Astrocyte (in vitro differentiated cells and primary cell): Measurements from ENCODE around the gene TWNK. TPM values are rescaled to one million over a fixed set of nuclear protein-coding genes. Genes with fewer than 3 reads are reported as not detected.

Experiments used
- DNase-seq: peaks from one replicate; pipeline ENCODE4 v3.0.0-alpha.2; 2010; ENCODE audit warnings: low read depth
- FAIRE-seq: peaks from 2 replicates; lab custom pipeline; 2011; peaks lifted over from hg19 to GRCh38; lab: Jason Lieb, UNC
- H2AFZ ChIP-seq: 2 replicates; pipeline ENCODE4 v1.6.0; 2012; ENCODE audit warnings: low read depth, low read length, inconsistent platforms
- H3K27ac ChIP-seq: 2 replicates; pipeline ENCODE4 v1.5.1; 2011; ENCODE audit warnings: low read depth, low read length, inconsistent platforms
- H3K27me3 ChIP-seq: 2 replicates; pipeline ENCODE4 v1.6.0; 2011; ENCODE audit warnings: low read length, inconsistent platforms; ENCODE audit not compliant: insufficient read depth
- H3K36me3 ChIP-seq: 2 replicates; pipeline ENCODE4 v1.5.1; 2011; ENCODE audit warnings: low read length, inconsistent platforms; ENCODE audit not compliant: insufficient read depth
- H3K4me1 ChIP-seq: 2 replicates; pipeline ENCODE4 v1.5.1; 2011; ENCODE audit warnings: low read length, inconsistent platforms; ENCODE audit not compliant: insufficient read depth
- H3K4me2 ChIP-seq: 2 replicates; pipeline ENCODE4 v1.6.0; 2012; ENCODE audit warnings: low read length, inconsistent platforms
- H3K4me3 ChIP-seq: 2 replicates; pipeline ENCODE4 v1.5.1; 2011; ENCODE audit warnings: low read depth, mild to moderate bottlenecking, low read length, inconsistent platforms; ENCODE audit not compliant: insufficient read depth
- H3K79me2 ChIP-seq: 2 replicates; pipeline ENCODE4 v1.6.0; 2012; ENCODE audit warnings: mild to moderate bottlenecking, low read length, inconsistent platforms; ENCODE audit not compliant: insufficient read depth
- H3K9ac ChIP-seq: 2 replicates; pipeline ENCODE4 v1.6.0; 2012; ENCODE audit warnings: mild to moderate bottlenecking, low read length, inconsistent platforms
- H3K9me3 ChIP-seq: 2 replicates; pipeline ENCODE4 v1.5.1; 2012; ENCODE audit warnings: low read depth, mild to moderate bottlenecking, low read length, inconsistent platforms; ENCODE audit not compliant: insufficient read depth
- H4K20me1 ChIP-seq: 2 replicates; pipeline ENCODE4 v1.6.0; 2012; ENCODE audit warnings: low read length, inconsistent platforms; ENCODE audit not compliant: insufficient read depth
- H3K27ac Mint-ChIP-seq: one replicate; pipeline ENCODE4 v1.8.0; 2021; ENCODE audit warnings: mild to moderate bottlenecking, mixed read lengths; ENCODE audit not compliant: unreplicated experiment
- H3K27me3 Mint-ChIP-seq: one replicate; pipeline ENCODE4 v1.8.0; 2021; ENCODE audit warnings: low read depth, mixed read lengths; ENCODE audit not compliant: unreplicated experiment
- H3K36me3 Mint-ChIP-seq: one replicate; pipeline ENCODE4 v1.8.0; 2021; ENCODE audit warnings: low read depth, mixed read lengths; ENCODE audit not compliant: unreplicated experiment
- H3K4me1 Mint-ChIP-seq: one replicate; pipeline ENCODE4 v1.8.0; 2021; ENCODE audit warnings: low read depth, mixed read lengths; ENCODE audit not compliant: unreplicated experiment
- H3K4me3 Mint-ChIP-seq: one replicate; pipeline ENCODE4 v1.8.0; 2021; ENCODE audit warnings: mild to moderate bottlenecking, moderate library complexity, mixed read lengths; ENCODE audit not compliant: unreplicated experiment
- H3K9me3 Mint-ChIP-seq: one replicate; pipeline ENCODE4 v1.8.0; 2021; ENCODE audit warnings: mild to moderate bottlenecking, mixed read lengths; ENCODE audit not compliant: unreplicated experiment
- EZH2 ChIP-seq: IDR thresholded peaks from 2 replicates; pipeline ENCODE4 v1.6.1; 2012; ENCODE audit warnings: mild to moderate bottlenecking, low read length, inconsistent platforms; ENCODE audit not compliant: insufficient read depth
- total RNA-seq: library from RNA; stranded (reverse); gene quantifications from 2 replicates; pipeline ENCODE4 v1.2.1, GENCODE V29; 2021
- TF ChIP-seq, protein P1 (sequence below): IDR thresholded peaks from 2 replicates; pipeline ENCODE4 v1.5.1; 2011; ENCODE audit warnings: low read depth, mild to moderate bottlenecking, inconsistent platforms, low read length, moderate library complexity; ENCODE audit not compliant: insufficient read depth

Gene TWNK
- total RNA-seq, 1 donor from 2014 or later, result 12.9 TPM

DNA sequence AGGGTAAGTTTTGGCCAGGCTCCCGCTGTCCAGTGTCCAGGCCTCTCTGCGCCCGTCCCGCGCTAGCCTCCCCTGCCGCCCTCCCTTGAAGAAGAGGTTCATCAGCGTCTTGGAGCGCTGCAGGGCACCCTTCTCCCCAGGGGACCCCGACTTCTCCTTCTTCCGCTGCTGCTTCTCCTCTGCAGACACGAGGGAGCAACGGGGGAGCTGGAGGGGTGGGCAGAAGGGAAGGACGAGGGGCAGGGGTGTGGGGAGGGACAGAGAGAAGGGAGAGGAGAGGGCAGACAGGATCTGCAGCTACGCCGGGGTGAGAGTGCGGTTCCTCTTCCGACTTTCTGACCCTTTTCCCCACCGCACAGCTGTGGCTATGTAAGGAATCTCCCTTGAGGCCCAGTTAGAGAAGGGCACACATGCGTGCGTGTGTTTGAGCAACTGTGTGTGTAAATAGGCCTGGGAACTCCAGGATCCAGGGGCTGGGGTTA, 30.8 kb downstream of the TWNK start:
- no peak overlapping the region for H3K9ac ChIP-seq
- Mint-ChIP-seq H3K4me1 (peaks cover 19% of the 10 kb centered on the region), H3K27ac (peak overlapping the region; percentile 66), H3K4me3 (peak overlapping the region; percentile 71), H3K36me3 (peaks cover 2% of the 10 kb centered on the region), H3K27me3 (peaks cover 29% of the 10 kb centered on the region), H3K9me3 (no peaks in the 10 kb centered on the region)
- no peaks in the 10 kb centered on the region for H3K9me3 ChIP-seq
- TF ChIP-seq EZH2, result no peak
- TF ChIP-seq, protein P1, sequence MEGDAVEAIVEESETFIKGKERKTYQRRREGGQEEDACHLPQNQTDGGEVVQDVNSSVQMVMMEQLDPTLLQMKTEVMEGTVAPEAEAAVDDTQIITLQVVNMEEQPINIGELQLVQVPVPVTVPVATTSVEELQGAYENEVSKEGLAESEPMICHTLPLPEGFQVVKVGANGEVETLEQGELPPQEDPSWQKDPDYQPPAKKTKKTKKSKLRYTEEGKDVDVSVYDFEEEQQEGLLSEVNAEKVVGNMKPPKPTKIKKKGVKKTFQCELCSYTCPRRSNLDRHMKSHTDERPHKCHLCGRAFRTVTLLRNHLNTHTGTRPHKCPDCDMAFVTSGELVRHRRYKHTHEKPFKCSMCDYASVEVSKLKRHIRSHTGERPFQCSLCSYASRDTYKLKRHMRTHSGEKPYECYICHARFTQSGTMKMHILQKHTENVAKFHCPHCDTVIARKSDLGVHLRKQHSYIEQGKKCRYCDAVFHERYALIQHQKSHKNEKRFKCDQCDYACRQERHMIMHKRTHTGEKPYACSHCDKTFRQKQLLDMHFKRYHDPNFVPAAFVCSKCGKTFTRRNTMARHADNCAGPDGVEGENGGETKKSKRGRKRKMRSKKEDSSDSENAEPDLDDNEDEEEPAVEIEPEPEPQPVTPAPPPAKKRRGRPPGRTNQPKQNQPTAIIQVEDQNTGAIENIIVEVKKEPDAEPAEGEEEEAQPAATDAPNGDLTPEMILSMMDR, result no peak
- no peaks in the 10 kb centered on the region for H3K79me2 ChIP-seq
- no peak overlapping the region for H3K27ac ChIP-seq
- H3K4me3 ChIP-seq, result no peak overlapping the region
- no peaks in the 10 kb centered on the region for H3K27me3 ChIP-seq
- DNase-seq (no peak), FAIRE-seq (no peak)
- H4K20me1 ChIP-seq, result peaks cover 2% of the 10 kb centered on the region
- peak overlapping the region; percentile 51 for H3K4me2 ChIP-seq
- H3K4me1 ChIP-seq, result peaks cover 29% of the 10 kb centered on the region
- no peak overlapping the region for H2AFZ ChIP-seq
- no peaks in the 10 kb centered on the region for H3K36me3 ChIP-seq

DNA sequence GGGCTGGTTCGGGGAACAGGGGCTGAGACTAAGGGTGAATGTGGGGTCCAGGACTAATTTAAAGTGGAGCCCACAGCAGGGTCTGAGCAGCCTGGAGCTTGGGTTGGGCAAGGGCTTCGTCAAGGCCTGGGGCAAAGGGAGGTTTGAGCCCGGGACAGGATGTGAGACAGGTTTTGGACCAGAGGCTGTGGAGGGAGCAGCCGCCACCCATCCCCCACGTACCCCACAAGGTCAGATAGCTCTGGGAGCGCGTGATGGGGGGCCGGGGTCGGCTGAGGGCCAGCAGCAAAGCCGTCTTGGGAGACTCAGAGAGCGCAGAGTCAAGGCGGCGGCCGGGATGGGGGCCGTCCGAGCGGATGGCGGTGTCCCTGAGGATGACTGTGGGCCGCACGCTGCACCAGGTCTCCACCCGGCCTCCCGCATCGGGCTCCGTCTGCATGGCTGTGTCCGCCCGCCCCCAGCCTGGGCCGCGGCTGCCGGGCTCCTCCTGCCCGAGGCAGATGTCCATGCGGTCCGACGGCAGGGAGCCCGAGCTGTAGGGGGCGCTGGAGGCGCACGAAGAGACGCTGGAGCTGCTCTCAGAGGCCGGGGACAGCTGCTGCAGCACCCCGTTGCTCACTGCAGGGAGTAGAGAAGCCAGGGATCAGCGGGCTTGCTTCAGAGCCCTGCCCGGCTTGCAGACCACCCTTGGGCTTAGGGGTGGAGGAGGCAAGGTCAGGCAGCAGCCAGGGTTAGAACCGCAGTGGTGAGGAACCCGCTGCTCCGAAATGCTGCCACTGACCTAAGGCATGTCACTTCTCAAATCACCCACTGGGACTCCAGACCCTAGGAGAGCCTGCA, 31.5 kb downstream of the TWNK start:
- H3K9ac ChIP-seq, result no peak overlapping the region
- DNase-seq (peak; percentile 45), FAIRE-seq (no peak)
- H3K36me3 ChIP-seq, result no peaks in the 10 kb centered on the region
- H3K27ac Mint-ChIP-seq, result peak overlapping the region; percentile 66
- H3K27ac ChIP-seq, result no peak overlapping the region
- peak; percentile 33 for TF ChIP-seq EZH2
- TF ChIP-seq, protein P1, result peak; percentile 56
- H3K9me3 Mint-ChIP-seq, result no peaks in the 10 kb centered on the region
- H3K36me3 Mint-ChIP-seq, result peaks cover 2% of the 10 kb centered on the region
- H3K79me2 ChIP-seq, result no peaks in the 10 kb centered on the region
- H2AFZ ChIP-seq, result peak overlapping the region; percentile 40
- H3K4me1 ChIP-seq, result peaks cover 25% of the 10 kb centered on the region
- no peaks in the 10 kb centered on the region for H3K9me3 ChIP-seq
- peak overlapping the region; percentile 71 for H3K4me3 Mint-ChIP-seq
- no peaks in the 10 kb centered on the region for H4K20me1 ChIP-seq
- no peaks in the 10 kb centered on the region for H3K27me3 ChIP-seq
- peaks cover 17% of the 10 kb centered on the region for H3K4me1 Mint-ChIP-seq
- no peak overlapping the region for H3K4me3 ChIP-seq
- peak overlapping the region; percentile 51 for H3K4me2 ChIP-seq
- peaks cover 31% of the 10 kb centered on the region for H3K27me3 Mint-ChIP-seq

DNA sequence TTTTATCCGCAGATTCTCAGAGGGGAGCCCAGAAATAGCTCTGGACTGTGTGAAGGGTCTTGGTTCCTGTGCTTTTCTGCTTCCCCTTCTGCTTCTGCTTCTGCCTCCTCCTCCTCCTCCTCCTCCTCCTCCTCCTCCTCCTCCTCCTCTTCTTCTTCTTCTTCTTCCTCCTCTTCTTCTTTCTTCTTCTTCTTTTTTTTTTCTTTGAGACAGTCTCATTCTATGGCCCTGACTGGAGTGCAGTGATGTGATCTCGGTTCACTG, 32.0 kb downstream of the TWNK start:
- no peak for DNase-seq
- peaks cover 32% of the 10 kb centered on the region for H3K27me3 Mint-ChIP-seq
- Histone ChIP-seq H4K20me1 (no peaks in the 10 kb centered on the region), H3K4me2 (peak overlapping the region; percentile 51), H3K79me2 (no peaks in the 10 kb centered on the region), H2AFZ (peak overlapping the region; percentile 40), H3K4me1 (peaks cover 24% of the 10 kb centered on the region), H3K36me3 (no peaks in the 10 kb centered on the region), H3K9ac (no peak overlapping the region), H3K9me3 (no peaks in the 10 kb centered on the region), H3K27me3 (no peaks in the 10 kb centered on the region), H3K27ac (no peak overlapping the region), H3K4me3 (no peak overlapping the region)
- FAIRE-seq, result no peak
- peak overlapping the region; percentile 64 for H3K4me3 Mint-ChIP-seq
- no peaks in the 10 kb centered on the region for H3K9me3 Mint-ChIP-seq
- peaks cover 2% of the 10 kb centered on the region for H3K36me3 Mint-ChIP-seq
- peaks cover 14% of the 10 kb centered on the region for H3K4me1 Mint-ChIP-seq
- no peak overlapping the region for H3K27ac Mint-ChIP-seq
- TF ChIP-seq, protein P1, result no peak
- no peak for TF ChIP-seq EZH2
